Stimulated activated CD8-positive, alpha-beta memory T cell treated with anti-CD3 and anti-CD28 coated beads, Interleukin-4, amount 100 ng/mL, for 24 hours (primary cell): ENCODE data around the gene RCC2.

Source experiments
- DNase-seq: peaks from one replicate; pipeline ENCODE4 v3.0.0-alpha.2; 2020; ENCODE audit warnings: low read depth

The RCC2 gene

GRCh38 chr1:17372955-17373354 lies 66.5 kb downstream of the RCC2 start:
- DNase-seq = no peak

- DNase-seq = no peak
These were observed 67.6 kb downstream of the RCC2 start, which contains the start of gene PADI6 for GRCh38 chr1:17371896-17372295. Gene PADI6 (plus strand): TSS chr1:17372196. CDS start chr1:17372246, 50 bp downstream.

- DNase-seq = no peak
These were observed 68.9 kb downstream of the RCC2 start for GRCh38 chr1:17370618-17371017.

DNA sequence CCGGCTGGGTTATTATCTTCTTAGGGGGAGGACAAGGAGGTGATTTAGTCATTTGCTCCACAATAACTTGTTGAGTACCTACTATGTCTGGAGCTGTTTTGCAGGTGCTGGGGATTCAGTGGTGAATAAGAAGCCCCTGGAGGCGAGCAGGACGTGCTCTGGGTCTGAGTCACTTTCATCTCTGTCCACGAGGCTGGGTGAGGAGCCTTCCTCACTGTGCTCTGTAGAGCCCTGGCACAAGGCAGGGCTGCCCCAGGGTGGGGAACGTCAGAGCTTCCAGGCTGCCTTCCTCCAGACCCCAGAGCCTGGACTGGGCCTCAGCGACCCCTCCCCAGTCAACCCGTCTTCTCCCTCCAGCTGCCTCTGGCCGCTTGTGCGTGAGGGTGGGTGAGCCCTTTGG lies 70.0 kb downstream of the RCC2 start:
- no peak for DNase-seq

DNA sequence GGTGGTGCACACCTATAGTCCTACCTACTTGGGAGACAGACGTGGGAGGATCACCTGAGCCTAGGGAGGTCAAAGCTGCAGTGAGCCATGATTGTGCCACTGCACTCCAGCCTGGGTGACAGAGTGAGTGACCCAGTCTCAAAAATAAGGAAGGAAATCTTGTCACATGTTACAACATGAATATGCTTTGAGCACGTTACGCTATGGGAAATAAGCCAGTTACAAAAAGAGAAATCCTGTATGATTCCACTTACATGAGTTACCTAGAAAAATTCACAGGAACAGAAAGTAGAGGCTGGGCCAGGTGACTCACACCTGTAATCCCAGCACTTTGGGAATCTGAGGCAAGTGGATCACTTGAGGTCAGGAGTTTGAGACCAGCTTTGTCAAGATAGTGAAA lies 74.2 kb downstream of the RCC2 start:
- no peak for DNase-seq

GRCh38 chr1:17363771-17364170 lies 75.7 kb downstream of the RCC2 start:
- no peak for DNase-seq

GRCh38 chr1:17363351-17363750 lies 76.1 kb downstream of the RCC2 start:
- DNase-seq = no peak

- DNase-seq = no peak
These were observed 77.8 kb downstream of the RCC2 start for GRCh38 chr1:17361687-17362086.

- DNase-seq = no peak
These were observed 79.1 kb downstream of the RCC2 start for GRCh38 chr1:17360272-17360956.

GRCh38 chr1:17359808-17360207 lies 79.7 kb downstream of the RCC2 start:
- no peak for DNase-seq

DNA sequence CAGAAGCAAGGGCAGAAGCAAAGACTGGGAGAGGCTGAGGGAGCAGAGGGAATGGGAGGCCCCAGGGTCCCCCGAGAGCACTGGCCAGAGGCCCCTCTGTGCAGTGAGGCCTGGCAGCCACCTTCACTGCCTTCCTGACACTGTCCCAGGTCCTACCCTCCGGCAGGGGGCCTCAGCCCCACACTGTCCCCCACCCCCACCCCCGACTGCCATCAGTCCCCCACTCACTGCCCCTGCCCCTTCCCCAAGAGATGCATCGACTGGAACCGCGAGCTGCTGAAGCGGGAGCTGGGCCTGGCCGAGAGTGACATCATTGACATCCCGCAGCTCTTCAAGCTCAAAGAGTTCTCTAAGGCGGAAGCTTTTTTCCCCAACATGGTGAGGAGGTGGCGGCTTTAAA lies 80.4 kb downstream of the RCC2 start:
- no peak for DNase-seq

- no peak for DNase-seq
These were observed 80.9 kb downstream of the RCC2 start for GRCh38 chr1:17358557-17358956.
